GM12878 (cell line): Measurements from ENCODE around the gene TMEM50B. TPM values are rescaled to one million over a fixed set of nuclear protein-coding genes. Genes with fewer than 3 reads are reported as not detected.
"Not testable (repeated sequence)": the region's sequence is repeated elsewhere in the genome, so short reads cannot be mapped to it uniquely, and the experiment has no call there.

Experiments
- ATAC-seq: fragments of 200-7000 bp; cut with Tn5 transposase; 3 replicates; pipeline ENCODE4 v1.9.1; 2020; ENCODE audit warnings: mild to moderate bottlenecking, moderate library complexity
- BruUV-seq: library from RNA; stranded (reverse); fragments of 400-500 nt; replicated peaks from 2 replicates; lab custom pipeline; 2021; lab: Mats Ljungman, UMichigan
- CTCF ChIA-PET: fragments of 300-600 bp; sonication (Branson Sonifier 250); formaldehyde crosslinking; extraction: SDS; loops from one replicate; lab custom pipeline; 2021; ENCODE audit warnings: inconsistent platforms; lab: Yijun Ruan, JAX
- POLR2A ChIA-PET: fragments of 350-600 bp; formaldehyde crosslinking; extraction: SDS; loops from one replicate; lab custom pipeline; 2021; ENCODE audit warnings: inconsistent platforms; lab: Charles Lee
- RAD21 ChIA-PET: fragments of 300-600 bp; sonication (Branson Sonifier 250); formaldehyde crosslinking; loops from one replicate; lab custom pipeline; 2023; ENCODE audit warnings: antibody characterized with exemption; ENCODE audit not compliant: unreplicated experiment; lab: Charles Lee
- SMC1A ChIA-PET: fragments of 300-600 bp; sonication (Branson Sonifier 250); formaldehyde crosslinking; loops from one replicate; lab custom pipeline; 2023; ENCODE audit not compliant: unreplicated experiment, uncharacterized antibody; lab: Charles Lee
- DNase-seq: peaks from one replicate; pipeline ENCODE4 v3.0.0-alpha.2; 2011; ENCODE audit warnings: low read depth, low spot score
- FAIRE-seq: peaks from 3 replicates; lab custom pipeline; 2011; peaks lifted over from hg19 to GRCh38; lab: Jason Lieb, UNC
- H2AFZ ChIP-seq: 2 replicates; pipeline ENCODE4 v1.6.0; 2011; ENCODE audit warnings: low read depth, low read length, control low read depth; ENCODE audit not compliant: control insufficient read depth
- H3K27ac ChIP-seq: 2 replicates; pipeline ENCODE4 v1.5.1; 2011; ENCODE audit warnings: control low read depth; ENCODE audit not compliant: control insufficient read depth, insufficient read depth
- H3K27me3 ChIP-seq, 2 experiments: replicated peaks in 1 of 2; 2 replicates each; pipeline versions ENCODE4 v1.6.0 to v1.6.1; 2011; ENCODE audit warnings: low read length in 1 of 2; ENCODE audit not compliant: control insufficient read depth in 2 of 2, insufficient read depth in 2 of 2
- H3K36me3 ChIP-seq, 2 experiments: 2 replicates each; pipeline ENCODE4 v1.5.1; 2011; ENCODE audit warnings: low read length in 1 of 2; ENCODE audit not compliant: control insufficient read depth in 2 of 2, insufficient read depth in 2 of 2
- H3K4me1 ChIP-seq: 2 replicates; pipeline ENCODE4 v1.6.1; 2011; ENCODE audit warnings: mild to moderate bottlenecking, low read length, moderate library complexity, mixed read lengths; ENCODE audit not compliant: control insufficient read depth, insufficient read depth
- H3K4me2 ChIP-seq: 2 replicates; pipeline ENCODE4 v1.6.0; 2011; ENCODE audit warnings: control low read depth; ENCODE audit not compliant: control insufficient read depth, insufficient read depth
- H3K4me3 ChIP-seq: fragments of 200-600 bp; sonication (generic); 2 replicates; pipeline ENCODE4 v1.5.1; 2016
- H3K79me2 ChIP-seq: 2 replicates; pipeline ENCODE4 v1.6.0; 2011; ENCODE audit warnings: low read length; ENCODE audit not compliant: control insufficient read depth, insufficient read depth
- H3K9ac ChIP-seq: 2 replicates; pipeline ENCODE4 v1.8.0; 2011; ENCODE audit warnings: low read length, control low read depth, mixed read lengths; ENCODE audit not compliant: control insufficient read depth, insufficient read depth
- H3K9me3 ChIP-seq: replicated peaks from 3 replicates; pipeline ENCODE4 v1.5.1; 2011; ENCODE audit warnings: mild to moderate bottlenecking, low read length; ENCODE audit not compliant: control insufficient read depth, insufficient read depth
- H4K20me1 ChIP-seq: 2 replicates; pipeline ENCODE4 v1.6.0; 2011; ENCODE audit not compliant: control insufficient read depth, insufficient read depth
- CHD2 ChIP-seq: IDR thresholded peaks from 2 replicates; pipeline ENCODE4 v1.6.1; 2011; ENCODE audit warnings: low read depth, low read length, improper control_type of control experiment, borderline replicate concordance
- CUX1 ChIP-seq: IDR thresholded peaks from 2 replicates; pipeline ENCODE4 v1.6.1; 2012; ENCODE audit warnings: improper control_type of control experiment, low read depth, low read length; ENCODE audit not compliant: insufficient replicate concordance
- E2F4 ChIP-seq: IDR thresholded peaks from 2 replicates; pipeline ENCODE4 v1.6.1; 2012; ENCODE audit warnings: low read depth, low read length, improper control_type of control experiment
- HCFC1 ChIP-seq: fragments of 150-350 bp; IDR thresholded peaks from 2 replicates; pipeline ENCODE4 v1.6.1; 2014; ENCODE audit warnings: low read length
- NR2C1 ChIP-seq: fragments of 450-650 bp; IDR thresholded peaks from 2 replicates; pipeline ENCODE4 v1.6.1; 2017; ENCODE audit warnings: antibody characterized with exemption, mild to moderate bottlenecking, moderate library complexity
- RUNX3 ChIP-seq: IDR thresholded peaks from 2 replicates; pipeline ENCODE4 v1.6.1; 2012; ENCODE audit warnings: low read length, inconsistent platforms
- SMAD1 ChIP-seq: fragments of 450-650 bp; IDR thresholded peaks from 2 replicates; pipeline ENCODE4 v1.6.1; 2018; ENCODE audit warnings: mild to moderate bottlenecking, low read depth; ENCODE audit not compliant: partially characterized antibody
- ZNF217 ChIP-seq: fragments of 450-650 bp; IDR thresholded peaks from 2 replicates; pipeline ENCODE4 v1.6.1; 2017; ENCODE audit warnings: antibody characterized with exemption, mild to moderate bottlenecking
- ZNF24 ChIP-seq: fragments of 450-650 bp; IDR thresholded peaks from 2 replicates; pipeline ENCODE4 v1.6.1; 2017; ENCODE audit warnings: antibody characterized with exemption, mild to moderate bottlenecking
- WGBS: methylation state at CpG from one replicate; pipeline ENCODE4 v1.1.6; 2016; ENCODE audit warnings: low lambda C conversion rate; ENCODE audit not compliant: insufficient replicate concordance, insufficient coverage; ENCODE audit errors: missing lambda C conversion rate; 5-methylcytosine and 5-hydroxymethylcytosine counted together
- in situ Hi-C: fragments of 300-500 bp; cut with MboI; formaldehyde crosslinking; loops from 9 replicates; pipeline ENCODE4 v1.14.3; 2018; ENCODE audit warnings: mixed read lengths
- intact Hi-C: fragments of 100-400 bp; cut with micrococcal nuclease; formaldehyde crosslinking; loops from one replicate; pipeline ENCODE4 v1.14.2; 2022; ENCODE audit not compliant: unreplicated experiment
- polyA plus RNA-seq, 11 experiments: library from polyadenylated mRNA; depleted of rRNA in 4 of 11; unstranded in 6 of 11; stranded (reverse) in 5 of 11; fragments of >200 nt; fragmentation: Nextera tagmentation in 4 of 11; fragmentation: Illumina TruSeq in 1 of 11; extraction: Ambion mirVana in 4 of 11; extraction: Trizol in 1 of 11; gene quantifications; 1 replicate in 1 of 11; 2 replicates in 10 of 11; pipeline versions ENCODE4 v1.2.1 to v1.2.3, GENCODE V29; 2011 to 2016; ENCODE audit warnings: inconsistent platforms in 2 of 11, missing spikeins in 2 of 11, low read depth in 1 of 11
- total RNA-seq, 4 experiments: library from RNA; depleted of rRNA in 3 of 4; stranded (reverse); fragments of >200 nt in 3 of 4; fragmentation: Illumina TruSeq in 1 of 4; extraction: Trizol in 1 of 4; gene quantifications; 2 replicates each; pipeline versions ENCODE4 v1.2.1 to v1.2.3, GENCODE V29; 2013 to 2021

The TMEM50B gene
- total and polyA plus RNA-seq, 10 of the 15 experiments (the other 5 are each of a cell fraction or from before 2014, with no cell fraction given) = 12.1 to 42.1 (median 18.2) TPM

- SMC1A ChIA-PET = interaction anchor here (1.2 kb wide), 1 partner anchor 11 kb away, joined by 4 read pairs; the partner anchor contains the start of gene TMEM50B
- H4K20me1 ChIP-seq, H3K27me3 ChIP-seq, H3K9ac ChIP-seq, H3K4me1 ChIP-seq, ATAC-seq, H3K79me2 ChIP-seq, H3K9me3 ChIP-seq, H3K4me2 ChIP-seq, H3K36me3 ChIP-seq, RAD21 ChIA-PET, BruUV-seq, H3K27ac ChIP-seq, in situ Hi-C loops, H3K4me3 ChIP-seq, DNase-seq, POLR2A ChIA-PET, intact Hi-C loops, CTCF ChIA-PET, H2AFZ ChIP-seq, FAIRE-seq: not testable (repeated sequence)
- WGBS = 100% methylated on average over 4 of the region's 4 CpGs
Observed at GRCh38 chr21:33469183-33469582, 10.6 kb downstream of the TMEM50B start.

- CTCF ChIA-PET = interaction anchor here (0.8 to 2.9 kb wide), 5 partner anchors 12 to 265 kb away, joined by 3 to 10 read pairs (median 4); partner anchors contain the start of gene TMEM50B
- no TSS peak for BruUV-seq
- Histone ChIP-seq H3K27me3 (no peaks in the 10 kb centered on the region), H3K9ac (no peak overlapping the region), H3K9me3 (no peaks in the 10 kb centered on the region), H3K27ac (no peak overlapping the region), H3K4me1 (no peaks in the 10 kb centered on the region), H3K36me3 (peaks cover 0 to 7% of the 10 kb centered on the region in 2 experiments; a peak in 2 of 4 replicates), H4K20me1 (no peaks in the 10 kb centered on the region), H3K4me3 (no peak overlapping the region), H3K4me2 (no peak overlapping the region), H3K79me2 (no peaks in the 10 kb centered on the region), H2AFZ (no peak overlapping the region)
- 98% methylated on average over 5 of the region's 5 CpGs for WGBS
- DNase-seq = no peak
- intact Hi-C loops (no loop called here), in situ Hi-C loops (no loop called here)
- SMC1A ChIA-PET = interaction anchor here (0.8 to 1.9 kb wide), 5 partner anchors 14 to 151 kb away, joined by 3 to 8 read pairs (median 4); partner anchors contain the start of gene TMEM50B
- no peak for ATAC-seq
- no peak for FAIRE-seq
- POLR2A ChIA-PET = no interaction called here
- RAD21 ChIA-PET = interaction anchor here (2.0 kb wide), 1 partner anchor 17 kb away, joined by 6 read pairs; no protein-coding TSS in a partner anchor
- TF ChIP-seq SMAD1 (no peak), CHD2 (no peak), HCFC1 (no peak), ZNF217 (no peak), E2F4 (no peak), NR2C1 (no peak), ZNF24 (no peak), CUX1 (no peak), RUNX3 (no peak)
Observed at GRCh38 chr21:33461538-33462250, 18.1 kb downstream of the TMEM50B start.
